Bronchial epithelial cell (primary cell): ENCODE data around the gene RPIA. TPM values are rescaled to one million over a fixed set of nuclear protein-coding genes. Genes with fewer than 3 reads are reported as not detected.

Experiments
- DNase-seq: peaks from one replicate; pipeline ENCODE4 v3.0.0-alpha.2; 2010; ENCODE audit warnings: low read depth
- FAIRE-seq: peaks from 2 replicates; lab custom pipeline; 2011; peaks lifted over from hg19 to GRCh38; lab: Jason Lieb, UNC
- H3K27me3 ChIP-seq: 2 replicates; pipeline ENCODE4 v1.5.1; 2011; ENCODE audit warnings: low read length; ENCODE audit not compliant: control insufficient read depth, insufficient read depth
- H3K36me3 ChIP-seq: 2 replicates; pipeline ENCODE4 v1.5.1; 2011; ENCODE audit warnings: low read length; ENCODE audit not compliant: control insufficient read depth, insufficient read depth
- H3K4me3 ChIP-seq: 2 replicates; pipeline ENCODE4 v1.5.1; 2011; ENCODE audit warnings: mild to moderate bottlenecking, low read depth, low read length, control low read depth
- CTCF ChIP-seq: IDR thresholded peaks from 2 replicates; pipeline ENCODE4 v1.5.1; 2011; ENCODE audit warnings: mild to moderate bottlenecking, moderate library complexity, low read length, control low read depth, inconsistent platforms; ENCODE audit not compliant: insufficient read depth, severe bottlenecking
- total RNA-seq: library from RNA; depleted of rRNA; stranded (reverse); fragments of >200 nt; gene quantifications from 2 replicates; pipeline ENCODE4 v1.2.1, GENCODE V29; 2014

RPIA gene
- total RNA-seq, 1 donor from 2014 or later: 6.3 TPM

- TF ChIP-seq CTCF: no peak
- FAIRE-seq (no peak), DNase-seq (no peak)
- Histone ChIP-seq H3K4me3 (no peak overlapping the region), H3K36me3 (no peaks in the 10 kb centered on the region), H3K27me3 (no peaks in the 10 kb centered on the region)
Measured at GRCh38 chr2:88687384-88687783, 4.1 kb upstream of the RPIA start.

GRCh38 chr2:88690591-88691338 lies 708 bp upstream of the RPIA start:
- peak overlapping the region; percentile 76 for H3K4me3 ChIP-seq
- no peaks in the 10 kb centered on the region for H3K36me3 ChIP-seq
- TF ChIP-seq CTCF: peak; percentile 40
- FAIRE-seq (no peak), DNase-seq (peak; percentile 76)
- H3K27me3 ChIP-seq: no peaks in the 10 kb centered on the region

GRCh38 chr2:88692187-88692586 lies 714 bp downstream of the RPIA start:
- H3K4me3 ChIP-seq: peak overlapping the region; percentile 76
- H3K36me3 ChIP-seq: no peaks in the 10 kb centered on the region
- no peak for TF ChIP-seq CTCF
- FAIRE-seq: no peak
- no peaks in the 10 kb centered on the region for H3K27me3 ChIP-seq
- no peak for DNase-seq

GRCh38 chr2:88693911-88694414 lies 2.5 kb downstream of the RPIA start:
- H3K27me3 ChIP-seq: no peaks in the 10 kb centered on the region
- peaks cover 2% of the 10 kb centered on the region for H3K36me3 ChIP-seq
- FAIRE-seq (no peak), DNase-seq (no peak)
- TF ChIP-seq CTCF: no peak
- H3K4me3 ChIP-seq: no peak overlapping the region

- FAIRE-seq (no peak), DNase-seq (no peak)
- H3K27me3 ChIP-seq: no peaks in the 10 kb centered on the region
- H3K4me3 ChIP-seq: no peak overlapping the region
- H3K36me3 ChIP-seq: peaks cover 2% of the 10 kb centered on the region
- TF ChIP-seq CTCF: no peak
Measured at GRCh38 chr2:88696611-88697010, 5.1 kb downstream of the RPIA start.
